H9 (cell line): Measurements from ENCODE around the gene SNX11. TPM values are rescaled to one million over a fixed set of nuclear protein-coding genes. Genes with fewer than 3 reads are reported as not detected.

ENCODE experiments used
- DNase-seq: peaks from one replicate; pipeline ENCODE4 v3.0.0-alpha.2; 2017
- H2AFZ ChIP-seq: one replicate; pipeline ENCODE4 v1.6.1; 2013; ENCODE audit warnings: mild to moderate bottlenecking, low read length, control low read depth, moderate library complexity
- H2AK5ac ChIP-seq: 2 replicates; pipeline ENCODE4 v1.6.1; 2013; ENCODE audit warnings: low read length, control low read depth, mixed read lengths; ENCODE audit not compliant: insufficient read length
- H2BK120ac ChIP-seq: one replicate; pipeline ENCODE4 v1.6.1; 2013; ENCODE audit warnings: low read depth, mild to moderate bottlenecking, low read length, control low read depth, inconsistent platforms; ENCODE audit not compliant: poor library complexity, severe bottlenecking
- H2BK12ac ChIP-seq: 2 replicates; pipeline ENCODE4 v1.6.1; 2013; ENCODE audit warnings: low read length, control low read depth, mixed read lengths, low read depth; ENCODE audit not compliant: insufficient read length
- H2BK15ac ChIP-seq: 2 replicates; pipeline ENCODE4 v1.6.1; 2013; ENCODE audit warnings: low read depth, low read length, control low read depth
- H2BK20ac ChIP-seq: one replicate; pipeline ENCODE4 v1.6.1; 2013; ENCODE audit warnings: low read depth, mild to moderate bottlenecking, low read length, control low read depth, inconsistent platforms; ENCODE audit not compliant: poor library complexity, severe bottlenecking
- H2BK5ac ChIP-seq: 2 replicates; pipeline ENCODE4 v1.6.1; 2013; ENCODE audit warnings: low read length, control low read depth, mixed read lengths; ENCODE audit not compliant: insufficient read length
- H3K14ac ChIP-seq: 2 replicates; pipeline ENCODE4 v1.6.1; 2013; ENCODE audit warnings: low read length, control low read depth; ENCODE audit not compliant: insufficient read depth
- H3K18ac ChIP-seq: 2 replicates; pipeline ENCODE4 v1.6.1; 2013; ENCODE audit warnings: low read depth, mild to moderate bottlenecking, mixed read lengths, low read length, control low read depth; ENCODE audit not compliant: insufficient read length
- H3K23ac ChIP-seq: 2 replicates; pipeline ENCODE4 v1.6.1; 2013; ENCODE audit warnings: low read length, control low read depth, mixed read lengths, low read depth; ENCODE audit not compliant: insufficient read length
- H3K23me2 ChIP-seq: 2 replicates; pipeline ENCODE4 v1.6.1; 2013; ENCODE audit warnings: low read depth, mild to moderate bottlenecking, mixed read lengths, low read length, control low read depth; ENCODE audit not compliant: insufficient read length, poor library complexity, severe bottlenecking
- H3K27ac ChIP-seq: 2 replicates; pipeline ENCODE4 v1.5.1; 2013; ENCODE audit warnings: low read length, control low read depth, mixed read lengths, low read depth; ENCODE audit not compliant: insufficient read length
- H3K27me3 ChIP-seq: 2 replicates; pipeline ENCODE4 v1.6.1; 2013; ENCODE audit warnings: low read length, control low read depth, inconsistent platforms; ENCODE audit not compliant: insufficient read depth
- H3K4ac ChIP-seq: 2 replicates; pipeline ENCODE4 v1.6.1; 2013; ENCODE audit warnings: low read depth, mild to moderate bottlenecking, control low read depth, inconsistent platforms, low read length, moderate library complexity
- H3K4me1 ChIP-seq: 2 replicates; pipeline ENCODE4 v1.6.1; 2013; ENCODE audit warnings: low read length, control low read depth, inconsistent platforms; ENCODE audit not compliant: insufficient read depth
- H3K4me2 ChIP-seq: 2 replicates; pipeline ENCODE4 v1.6.1; 2013; ENCODE audit warnings: low read length, control low read depth, mixed read lengths; ENCODE audit not compliant: insufficient read length, insufficient read depth
- H3K56ac ChIP-seq: 2 replicates; pipeline ENCODE4 v1.6.1; 2013; ENCODE audit warnings: low read depth, mild to moderate bottlenecking, mixed read lengths, low read length, control low read depth; ENCODE audit not compliant: insufficient read length
- H3K79me1 ChIP-seq: 2 replicates; pipeline ENCODE4 v1.6.1; 2013; ENCODE audit warnings: low read depth, mild to moderate bottlenecking, moderate library complexity, low read length, control low read depth, inconsistent platforms; ENCODE audit not compliant: insufficient read depth, poor library complexity, severe bottlenecking
- H3K79me2 ChIP-seq: 2 replicates; pipeline ENCODE4 v1.6.1; 2013; ENCODE audit warnings: low read length, control low read depth, inconsistent platforms; ENCODE audit not compliant: insufficient read depth
- H3K9ac ChIP-seq: 2 replicates; pipeline ENCODE4 v1.6.1; 2013; ENCODE audit warnings: low read length, control low read depth, mixed read lengths; ENCODE audit not compliant: insufficient read length; ENCODE audit errors: extremely low read depth
- H3K9me3 ChIP-seq: one replicate; pipeline ENCODE4 v1.6.1; 2013; ENCODE audit warnings: low read depth, low read length, inconsistent platforms; ENCODE audit not compliant: control insufficient read depth
- H3T11ph ChIP-seq: one replicate; pipeline ENCODE4 v1.6.1; 2013; ENCODE audit warnings: mild to moderate bottlenecking, low read length, control low read depth, inconsistent platforms
- H4K20me1 ChIP-seq: one replicate; pipeline ENCODE4 v1.6.1; 2013; ENCODE audit not compliant: control insufficient read depth, insufficient read length, insufficient read depth
- H4K5ac ChIP-seq: 2 replicates; pipeline ENCODE4 v1.6.1; 2013; ENCODE audit warnings: low read depth, mild to moderate bottlenecking, mixed read lengths, low read length, control low read depth; ENCODE audit not compliant: insufficient read length
- H4K8ac ChIP-seq: replicated peaks from 2 replicates; pipeline ENCODE4 v1.6.1; 2013; ENCODE audit warnings: low read length, control low read depth, mixed read lengths, low read depth; ENCODE audit not compliant: insufficient read length
- H4K91ac ChIP-seq: 2 replicates; pipeline ENCODE4 v1.6.1; 2013; ENCODE audit warnings: low read depth, mild to moderate bottlenecking, moderate library complexity, mixed read lengths, low read length, control low read depth; ENCODE audit not compliant: insufficient read length
- H3K27ac Mint-ChIP-seq, 3 experiments: 2 replicates in 2 of 3; 3 replicates in 1 of 3; pipeline ENCODE4 v1.8.0; 2020 to 2021; ENCODE audit warnings: mixed read lengths in 3 of 3, mild to moderate bottlenecking in 1 of 3, moderate library complexity in 1 of 3
- H3K27me3 Mint-ChIP-seq: 2 replicates; pipeline ENCODE4 v1.8.0; 2021; ENCODE audit warnings: low read depth, mild to moderate bottlenecking, moderate library complexity, mixed read lengths
- H3K36me3 Mint-ChIP-seq, 3 experiments: 2 replicates in 2 of 3; 3 replicates in 1 of 3; pipeline ENCODE4 v1.8.0; 2020 to 2021; ENCODE audit warnings: low read depth in 3 of 3, mixed read lengths in 3 of 3; ENCODE audit not compliant: insufficient read depth in 1 of 3
- H3K4me1 Mint-ChIP-seq, 2 experiments: 2 replicates each; pipeline ENCODE4 v1.8.0; 2020; ENCODE audit warnings: mixed read lengths in 2 of 2
- H3K4me3 Mint-ChIP-seq, 2 experiments: 2 replicates in 1 of 2; 3 replicates in 1 of 2; pipeline ENCODE4 v1.8.0; 2020 to 2021; ENCODE audit warnings: mild to moderate bottlenecking in 2 of 2, mixed read lengths in 2 of 2, moderate library complexity in 1 of 2
- H3K9me3 Mint-ChIP-seq, 2 experiments: 2 replicates in 1 of 2; 3 replicates in 1 of 2; pipeline ENCODE4 v1.8.0; 2020; ENCODE audit warnings: mild to moderate bottlenecking in 2 of 2, mixed read lengths in 2 of 2, moderate library complexity in 1 of 2
- CTCF ChIP-seq: fragments of 200-600 bp; sonication (generic); conservative IDR thresholded peaks from 3 replicates; pipeline ENCODE4 v1.8.0; 2021; ENCODE audit warnings: antibody characterized with exemption, mild to moderate bottlenecking
- WGBS: extraction: QIAGEN DNeasy Blood & Tissue Kit; methylation state at CpG from one replicate; pipeline ENCODE4 v1.1.7; 2013; ENCODE audit warnings: missing lambda C conversion rate, low lambda C conversion rate, mixed read lengths; ENCODE audit not compliant: insufficient read length; ENCODE audit errors: extremely low coverage; 5-methylcytosine and 5-hydroxymethylcytosine counted together
- total RNA-seq: library from RNA; stranded (reverse); gene quantifications from 2 replicates; pipeline ENCODE4 v1.2.1, GENCODE V29; 2021

SNX11 gene
- total RNA-seq, 1 experiment from 2014 or later, result 20.0 TPM

GRCh38 chr17:48126532-48126850 is 18.9 kb downstream of the SNX11 start:
- Histone ChIP-seq H2BK12ac (no peak overlapping the region), H3K9me3 (no peaks in the 10 kb centered on the region), H3K23me2 (no peaks in the 10 kb centered on the region), H4K5ac (no peak overlapping the region), H2BK15ac (no peak overlapping the region), H4K91ac (no peak overlapping the region), H3K79me1 (no peaks in the 10 kb centered on the region), H3K56ac (no peak overlapping the region), H3K27ac (no peak overlapping the region), H3K4me1 (no peaks in the 10 kb centered on the region), H4K20me1 (no peaks in the 10 kb centered on the region), H3K18ac (no peak overlapping the region), H3K14ac (no peak overlapping the region), H3K9ac (no peak overlapping the region), H2AFZ (no peak overlapping the region), H2BK5ac (no peak overlapping the region), H4K8ac (no peak overlapping the region), H3K4ac (no peak overlapping the region), H2BK120ac (no peak overlapping the region), H3T11ph (no peak overlapping the region), H2BK20ac (no peak overlapping the region), H3K4me2 (no peak overlapping the region), H2AK5ac (no peak overlapping the region), H3K79me2 (no peaks in the 10 kb centered on the region), H3K27me3 (no peaks in the 10 kb centered on the region), H3K23ac (no peak overlapping the region)
- Mint-ChIP-seq H3K27ac (no peak overlapping the region), H3K27me3 (no peaks in the 10 kb centered on the region), H3K4me3 (no peak overlapping the region), H3K9me3 (no peaks in the 10 kb centered on the region; a peak in 1 of 5 replicates), H3K36me3 (peaks cover 3 to 24% (median 16%) of the 10 kb centered on the region in 3 experiments; a peak in 6 of 7 replicates), H3K4me1 (peaks cover 10 to 17% of the 10 kb centered on the region in 2 experiments)
- no CpG with 5 or more reads among the region's 7 CpGs for WGBS
- no peak for TF ChIP-seq CTCF
- no peak for DNase-seq
